Measurements from ENCODE around the gene AFF2. TPM values are rescaled to one million over a fixed set of nuclear protein-coding genes. Genes with fewer than 3 reads are reported as not detected.

Gene AFF2
- total and polyA plus RNA-seq, 11 donors: under 0.01 to 0.83 (median 0.07) TPM

- Histone ChIP-seq H3K9me3 (no peaks in the 10 kb centered on the region), H3K27ac (no peak overlapping the region), H3K27me3 (no peaks in the 10 kb centered on the region), H3K4me3 (no peak overlapping the region), H3K36me3 (no peaks in the 10 kb centered on the region), H3K4me1 (no peaks in the 10 kb centered on the region)
- intact Hi-C loops (cut with DNase I): no loop called here
- WGBS, 4 donors: 39 to 61% (median 54%) methylated on average over 4 of the region's 4 CpGs
- TF ChIP-seq POLR2A (IDR thresholded peaks at IDR 0.05) (no peak), CTCF (IDR thresholded peaks at IDR 0.05) (no peak)
- no peak for DNase-seq
- no peak for ATAC-seq
These were observed 93.6 kb downstream of the AFF2 start for GRCh38 chrX:148593987-148594386.

- Histone ChIP-seq H3K4me3 (no peak overlapping the region), H3K36me3 (no peaks in the 10 kb centered on the region), H3K27ac (no peak overlapping the region), H3K27me3 (no peaks in the 10 kb centered on the region), H3K4me1 (no peaks in the 10 kb centered on the region), H3K9me3 (no peaks in the 10 kb centered on the region)
- no peak for ATAC-seq
- no peak for TF ChIP-seq CTCF (IDR thresholded peaks at IDR 0.05)
- TF ChIP-seq POLR2A (IDR thresholded peaks at IDR 0.05): no peak
- intact Hi-C loops (cut with DNase I): no loop called here
- DNase-seq: no peak
- 50 to 74% (median 59%) methylated on average over 4 of the region's 4 CpGs for WGBS, 4 donors
These were observed 99.0 kb downstream of the AFF2 start for GRCh38 chrX:148599404-148599803.

GRCh38 chrX:148600131-148600530 lies 99.7 kb downstream of the AFF2 start:
- no peak for ATAC-seq
- TF ChIP-seq POLR2A (IDR thresholded peaks at IDR 0.05) (no peak), CTCF (IDR thresholded peaks at IDR 0.05) (no peak)
- DNase-seq: no peak
- H3K27ac ChIP-seq: no peak overlapping the region
- H3K4me1 ChIP-seq: no peaks in the 10 kb centered on the region
- 66 to 79% (median 71%) methylated on average over 6 of the region's 6 CpGs for WGBS, 4 donors
- H3K36me3 ChIP-seq: no peaks in the 10 kb centered on the region
- no peak overlapping the region for H3K4me3 ChIP-seq
- H3K27me3 ChIP-seq: no peaks in the 10 kb centered on the region
- intact Hi-C loops (cut with DNase I): no loop called here
- no peaks in the 10 kb centered on the region for H3K9me3 ChIP-seq

- no peaks in the 10 kb centered on the region for H3K27me3 ChIP-seq
- H3K4me3 ChIP-seq: no peak overlapping the region
- no peak for ATAC-seq
- intact Hi-C loops (cut with DNase I): no loop called here
- DNase-seq: no peak
- H3K4me1 ChIP-seq: no peaks in the 10 kb centered on the region
- no peaks in the 10 kb centered on the region for H3K9me3 ChIP-seq
- 82 to 92% (median 86%) methylated on average over 2 of the region's 2 CpGs for WGBS, 4 donors
- no peak overlapping the region for H3K27ac ChIP-seq
- TF ChIP-seq POLR2A (IDR thresholded peaks at IDR 0.05) (no peak), CTCF (IDR thresholded peaks at IDR 0.05) (no peak)
- H3K36me3 ChIP-seq: no peaks in the 10 kb centered on the region
These were observed 100.2 kb downstream of the AFF2 start for GRCh38 chrX:148600581-148600980.
